NCI-H2196 treated with DMSO at 0.1 percent for 48 hours (cell line): ENCODE data around the gene HHAT.

Source experiments
- DNase-seq: peaks from one replicate; lab custom pipeline; 2025; ENCODE audit not compliant: unreplicated experiment; lab: John Stamatoyannopoulos, UW

The HHAT gene

DNA sequence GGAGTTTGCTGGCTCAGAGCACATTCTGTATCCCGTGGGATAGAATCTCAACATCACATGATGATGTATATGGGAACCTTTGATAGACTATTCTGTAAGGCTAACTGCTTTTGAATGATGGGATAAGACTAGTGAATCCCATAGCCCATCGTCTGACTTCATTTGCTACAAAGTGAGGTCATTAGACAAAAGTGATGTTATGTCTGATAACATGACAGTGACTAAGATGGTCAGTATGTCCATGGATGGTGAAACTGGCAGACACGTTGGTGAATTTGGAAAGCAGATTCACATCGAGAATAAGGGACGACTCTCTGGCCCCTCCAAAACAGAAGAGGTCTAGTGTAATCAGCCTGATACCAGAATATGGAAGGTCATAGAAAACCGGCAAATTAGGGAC is 108.4 kb downstream of the HHAT start:
- no peak for DNase-seq

DNA sequence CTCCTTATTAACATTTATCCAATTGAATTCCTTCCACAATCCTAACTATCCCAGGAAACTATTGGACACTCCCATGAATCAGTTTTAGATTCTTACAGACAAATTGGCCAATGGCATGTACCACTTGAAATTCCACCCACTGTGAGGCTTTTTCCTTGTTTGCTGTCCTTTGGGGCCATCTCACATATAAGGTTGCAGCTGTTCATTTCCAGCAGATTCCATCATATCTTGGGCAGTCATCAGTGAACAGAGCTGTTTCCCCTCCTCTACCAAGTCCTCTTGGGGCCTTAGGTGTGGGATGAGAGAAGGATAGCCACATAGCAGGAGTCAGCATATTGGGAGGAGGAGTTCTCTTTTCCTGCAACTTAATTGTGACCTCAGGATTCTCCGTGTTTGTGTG is 109.1 kb downstream of the HHAT start:
- no peak for DNase-seq

DNA sequence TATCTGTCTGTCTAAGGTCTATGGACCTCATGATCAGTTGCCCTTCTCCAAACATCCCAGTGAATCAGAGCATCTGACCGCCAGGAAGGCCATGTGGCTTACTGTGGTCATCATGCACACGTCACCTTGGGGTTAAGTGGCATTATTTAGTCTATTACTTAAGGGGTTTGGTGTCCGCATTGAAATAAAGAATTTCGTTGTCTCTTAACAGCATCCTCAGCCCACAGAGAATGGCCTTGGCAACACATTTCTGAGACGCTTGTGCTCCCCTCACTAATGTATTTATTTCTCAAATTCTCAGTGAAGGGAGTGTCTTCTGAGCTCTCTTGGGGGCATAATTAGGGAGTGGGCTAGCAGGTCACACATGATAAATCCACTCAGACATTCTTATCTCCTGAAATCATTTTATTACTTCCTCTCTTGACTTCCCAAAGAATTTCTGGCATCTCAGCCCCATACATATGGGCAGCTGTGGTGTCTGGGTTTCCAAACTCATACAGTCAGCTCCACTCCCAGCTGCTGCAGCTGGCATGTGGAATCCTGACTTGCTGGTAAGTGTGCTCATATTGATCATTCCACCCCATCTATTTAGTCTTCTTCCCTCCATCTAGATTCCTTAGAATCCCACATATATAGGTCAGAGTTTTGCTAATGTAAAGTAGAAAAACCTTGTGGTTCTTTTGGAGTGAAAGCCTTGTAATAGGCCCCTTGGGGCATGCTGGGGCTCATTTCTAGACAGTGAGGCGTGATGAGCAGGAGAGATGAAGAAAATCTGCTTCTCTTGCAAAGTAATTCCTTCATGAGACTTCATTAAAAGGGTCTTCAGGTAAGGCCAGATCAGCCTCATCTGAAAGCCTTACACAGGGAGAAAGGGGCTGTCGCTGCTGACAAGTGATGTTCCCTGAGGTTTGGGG is 110.5 kb downstream of the HHAT start:
- DNase-seq, result no peak

DNA sequence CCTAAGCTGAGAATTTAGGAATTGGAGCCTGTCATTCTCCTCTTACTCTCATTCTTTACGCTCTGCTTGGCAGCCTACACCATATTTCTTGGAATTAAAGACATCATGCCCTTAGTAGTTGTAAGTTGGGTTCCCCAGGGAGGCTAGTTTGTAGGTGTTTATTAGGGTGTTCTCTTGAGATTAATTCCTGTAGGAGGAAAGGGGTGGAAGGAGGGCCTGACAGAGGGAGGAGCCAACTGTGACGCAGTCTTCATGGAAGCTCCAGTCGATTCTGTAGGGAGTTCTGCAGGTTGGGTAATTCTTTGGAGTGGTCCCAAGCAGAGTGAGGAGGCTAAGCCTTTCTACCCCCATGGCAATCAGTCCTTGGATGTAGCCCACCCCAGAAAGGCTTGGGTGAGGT is 111.4 kb downstream of the HHAT start:
- DNase-seq, result no peak

DNA sequence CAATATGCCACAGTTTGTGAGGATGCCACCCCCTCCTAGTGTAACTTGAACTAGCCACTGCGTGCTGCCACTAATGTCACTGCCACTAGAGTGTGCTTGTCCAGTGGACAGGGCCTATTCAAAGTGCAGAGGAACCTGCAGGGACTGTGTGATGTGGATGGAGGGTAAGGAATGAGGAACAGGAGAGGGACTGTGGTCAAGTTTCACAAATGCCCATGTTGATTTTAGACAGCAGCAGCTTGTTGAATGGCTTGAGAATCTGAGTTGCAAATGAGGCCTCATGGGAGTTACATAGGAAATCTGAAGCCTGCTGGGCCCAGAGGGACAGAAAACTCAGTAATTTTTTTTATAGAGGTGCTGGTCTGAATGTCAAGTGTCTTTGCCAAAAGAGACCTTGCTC is 112.3 kb downstream of the HHAT start:
- DNase-seq, result no peak

DNA sequence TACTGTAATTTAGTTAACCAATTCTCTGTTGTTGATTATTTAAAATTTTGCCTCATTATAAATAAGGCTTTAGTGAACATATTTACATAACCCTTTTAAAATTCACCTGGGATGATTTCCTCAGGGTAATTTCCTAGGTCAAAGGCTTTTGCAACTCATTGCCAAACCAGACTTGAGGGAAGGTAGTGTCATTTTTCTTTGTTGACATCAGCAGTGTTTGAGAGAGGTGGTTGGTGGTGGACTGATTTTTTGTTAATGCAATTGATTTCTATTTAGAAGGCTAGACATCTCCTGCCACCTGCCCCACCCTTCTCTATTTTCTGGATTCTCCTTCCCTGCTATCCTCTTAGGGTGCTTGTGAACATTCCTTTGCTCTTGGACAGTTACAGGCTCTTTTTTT is 116.8 kb downstream of the HHAT start:
- no peak for DNase-seq

DNA sequence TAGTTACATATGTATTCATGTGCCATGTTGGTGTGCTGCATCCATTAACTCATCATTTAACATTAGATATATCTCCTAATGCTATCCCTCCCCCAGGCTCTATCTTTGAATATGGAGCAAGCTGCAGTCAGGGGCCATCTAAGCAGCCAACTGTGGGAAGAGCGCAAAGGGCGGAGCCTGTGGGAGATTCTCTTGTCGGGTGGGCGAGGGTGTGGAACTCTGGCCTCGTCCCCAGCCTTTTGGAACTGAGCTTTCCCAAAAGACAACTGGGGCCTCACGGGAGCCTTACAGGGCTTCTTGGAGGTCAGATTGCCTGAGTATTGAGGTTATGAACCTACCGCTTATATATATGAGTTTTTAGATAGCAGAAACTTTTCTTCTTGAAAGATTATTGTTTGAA is 117.2 kb downstream of the HHAT start:
- DNase-seq, result no peak

DNA sequence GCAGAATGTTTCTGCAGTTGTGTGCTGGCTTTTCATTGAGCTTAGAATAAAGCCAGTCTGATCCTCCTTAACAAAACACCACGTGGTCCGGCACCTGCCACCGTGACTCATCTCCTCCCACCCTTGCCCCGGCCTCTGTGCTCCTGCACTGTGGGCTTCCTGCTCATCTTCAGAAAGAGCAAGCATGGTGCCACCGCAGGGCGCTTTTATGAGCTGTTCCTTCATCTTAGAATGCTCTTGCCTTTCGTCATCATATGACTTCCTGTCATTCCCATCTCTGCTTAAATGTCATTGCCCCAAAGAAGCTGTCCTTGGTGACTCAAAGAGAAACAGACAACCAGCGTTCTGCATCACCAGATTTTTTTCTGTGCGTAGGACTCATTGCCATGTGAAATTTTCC is 117.8 kb downstream of the HHAT start:
- no peak for DNase-seq

DNA sequence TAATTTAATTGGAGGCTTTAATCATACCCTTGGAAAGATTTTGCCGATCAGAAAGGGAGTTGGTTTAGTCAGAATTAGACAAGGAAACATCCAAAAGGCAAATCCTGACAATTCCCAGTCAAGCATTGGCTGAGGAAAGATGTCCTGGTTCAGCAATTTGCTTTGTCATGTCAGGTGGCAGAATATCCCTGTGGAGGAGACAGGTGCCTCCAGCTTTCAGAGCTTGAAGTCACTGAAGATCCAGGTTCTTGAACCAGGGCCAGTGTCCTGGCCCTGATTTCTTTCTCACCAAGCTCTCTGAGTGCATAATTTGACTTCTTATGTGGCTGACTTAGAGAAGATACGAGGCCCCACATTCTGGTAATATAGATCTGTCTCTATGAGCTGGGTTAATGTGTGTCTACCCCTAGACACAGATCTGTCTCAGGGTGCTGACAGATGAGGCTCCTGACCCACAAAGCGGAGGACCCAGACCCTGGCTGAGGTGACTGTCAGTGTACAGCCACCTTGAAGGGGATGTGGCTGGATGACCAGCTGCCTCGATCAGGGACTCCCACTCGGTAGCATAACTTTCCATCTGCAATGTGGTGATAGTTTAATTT is 118.9 kb downstream of the HHAT start:
- DNase-seq, result no peak

DNA sequence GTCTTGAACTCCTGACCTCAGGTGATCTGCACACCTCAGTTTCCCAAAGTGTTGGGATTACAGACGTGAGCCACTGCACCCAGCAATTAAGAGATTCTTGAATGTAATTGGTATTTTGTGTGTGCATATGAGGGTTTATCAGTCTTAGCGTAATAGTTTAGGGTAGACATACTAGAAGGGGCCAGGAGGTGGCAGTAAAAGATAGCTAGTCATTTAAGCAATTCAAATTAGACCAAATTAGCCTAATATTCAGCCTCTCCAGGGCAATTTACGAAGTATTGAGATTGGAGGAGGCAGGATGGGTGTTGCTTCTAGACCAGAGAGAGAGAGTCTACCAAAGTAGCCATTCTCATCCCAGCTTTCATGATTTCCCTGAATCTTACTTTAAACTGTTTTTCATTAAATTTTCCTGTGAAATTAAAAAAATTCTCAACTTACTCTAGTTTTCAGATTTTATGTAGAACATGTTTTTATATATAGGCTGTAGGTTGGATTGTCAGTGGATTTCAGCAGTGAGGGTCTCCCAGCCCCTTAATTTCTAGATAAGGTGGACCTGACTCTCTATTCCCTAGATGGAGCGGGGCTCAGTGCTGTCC is 119.7 kb downstream of the HHAT start:
- DNase-seq, result peak; percentile 25

DNA sequence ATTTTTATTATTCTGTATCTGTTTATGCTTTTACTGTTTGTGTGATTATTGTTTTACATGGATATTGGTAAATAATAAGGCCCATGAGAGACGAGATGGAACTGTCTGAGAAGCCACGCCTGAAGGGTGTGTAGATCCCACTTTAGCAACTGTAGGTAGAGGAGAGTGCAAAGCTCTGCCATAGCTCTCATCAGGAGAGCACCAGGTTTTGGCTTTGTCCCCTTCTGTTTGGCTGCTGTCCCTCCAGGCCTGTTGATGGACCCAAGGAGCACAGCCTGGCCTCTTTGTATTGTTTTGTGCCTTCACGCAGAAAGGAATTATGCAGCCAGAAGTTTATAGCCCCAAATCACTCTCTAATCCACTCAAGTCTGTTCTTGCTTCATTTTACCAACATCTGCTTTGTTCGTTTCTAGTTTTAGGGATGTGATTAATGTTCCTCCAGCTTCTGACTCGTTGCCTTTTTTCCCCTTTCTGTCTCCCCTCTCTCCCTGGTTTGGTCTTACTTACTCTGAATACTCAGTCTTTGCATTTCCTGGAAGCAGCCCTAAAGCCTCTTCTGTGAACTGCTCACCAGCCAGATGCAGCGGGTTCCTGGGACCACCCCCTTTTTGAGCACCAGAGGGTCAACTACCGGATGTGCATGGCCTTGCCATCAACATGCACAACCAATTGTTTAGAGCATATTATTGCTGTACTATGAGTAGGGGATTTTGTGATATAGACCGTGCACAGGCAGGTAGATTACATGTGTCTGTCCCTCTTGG is 127.3 kb downstream of the HHAT start:
- no peak for DNase-seq

DNA sequence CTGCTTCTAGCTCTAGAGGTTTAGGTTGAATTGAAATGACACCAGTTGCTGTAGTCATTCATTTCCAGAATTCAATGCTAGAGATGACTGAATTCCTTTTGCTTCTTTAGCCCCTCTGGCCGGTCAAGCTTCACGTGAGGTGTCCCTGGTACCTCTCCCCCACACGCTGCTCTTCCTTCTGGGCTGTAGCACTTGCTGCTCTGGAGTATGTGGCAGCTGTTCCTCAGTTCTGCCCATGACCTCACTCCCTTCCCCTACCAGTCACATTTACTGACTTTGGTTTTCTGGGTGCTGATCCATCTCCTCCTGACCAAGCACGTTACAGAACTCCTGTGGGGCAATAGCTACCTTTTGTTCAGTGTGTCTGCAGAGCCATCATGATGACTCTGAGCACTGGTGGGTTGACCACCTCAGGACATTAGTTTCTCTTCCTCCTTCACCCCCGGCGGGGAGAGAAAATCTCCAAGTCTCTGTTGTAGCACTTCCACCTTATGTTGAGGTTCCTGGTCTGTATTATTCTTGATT is 128.1 kb downstream of the HHAT start:
- no peak for DNase-seq

DNA sequence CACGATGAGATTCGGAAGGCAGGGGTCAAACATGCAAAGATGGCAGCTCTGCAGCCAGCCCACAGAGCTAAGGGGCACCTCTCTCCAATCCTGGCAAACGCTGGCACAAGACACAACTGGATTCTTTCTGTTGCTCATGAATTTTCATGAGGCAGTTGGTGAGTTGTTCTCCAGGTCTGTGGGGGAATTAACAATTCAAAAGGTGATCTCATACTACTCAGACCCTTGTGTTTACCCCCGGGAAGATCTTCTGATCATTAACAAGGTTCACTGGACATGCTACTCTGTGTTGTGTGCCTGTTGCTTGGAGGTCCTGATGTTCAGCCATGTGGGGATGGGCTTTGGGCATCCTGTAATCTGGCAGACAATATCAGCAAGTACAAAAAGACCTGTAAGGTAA is 128.9 kb downstream of the HHAT start:
- DNase-seq, result no peak

DNA sequence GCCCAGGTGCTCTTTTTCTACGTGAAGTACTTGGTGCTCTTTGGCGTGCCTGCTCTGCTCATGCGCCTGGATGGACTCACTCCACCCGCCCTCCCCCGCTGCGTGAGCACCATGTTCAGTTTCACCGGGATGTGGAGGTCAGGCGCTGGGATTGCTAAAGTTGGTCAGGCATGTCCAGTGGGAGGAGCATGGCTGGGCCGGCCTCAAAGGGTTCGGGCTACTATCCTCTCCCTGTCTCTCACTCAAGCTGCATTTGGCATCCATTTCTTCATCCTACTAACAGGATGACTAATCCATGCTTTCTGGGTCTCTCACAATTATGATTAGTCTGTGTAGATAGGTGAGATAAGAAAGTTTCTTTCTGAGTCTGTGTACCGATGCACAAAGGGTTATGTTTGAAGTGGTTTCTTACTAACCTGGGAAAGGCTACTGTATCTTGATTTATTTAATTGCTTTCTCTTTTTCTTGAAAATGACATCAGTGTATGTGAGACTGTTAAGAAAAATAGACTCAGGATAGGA is 135.9 kb downstream of the HHAT start:
- peak; percentile 95 for DNase-seq

DNA sequence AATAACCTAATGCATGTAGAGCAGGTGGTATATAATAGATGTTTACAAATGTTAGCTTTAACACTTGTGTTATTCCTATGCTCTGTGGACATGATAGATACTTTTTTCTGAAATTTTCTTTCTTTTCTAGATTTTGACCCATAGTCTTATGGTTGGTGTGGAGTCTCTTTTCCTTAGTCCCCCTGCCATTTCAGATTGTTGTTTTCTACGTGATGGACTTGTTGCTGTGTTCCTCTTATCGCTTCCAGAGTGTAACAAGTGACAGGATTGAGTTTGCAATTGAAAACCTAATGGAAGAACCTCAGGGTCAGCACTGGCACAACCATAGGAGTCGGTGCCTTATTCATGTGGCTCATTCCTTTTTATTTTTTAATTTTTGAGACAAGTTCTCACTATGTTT is 136.4 kb downstream of the HHAT start:
- DNase-seq, result no peak

DNA sequence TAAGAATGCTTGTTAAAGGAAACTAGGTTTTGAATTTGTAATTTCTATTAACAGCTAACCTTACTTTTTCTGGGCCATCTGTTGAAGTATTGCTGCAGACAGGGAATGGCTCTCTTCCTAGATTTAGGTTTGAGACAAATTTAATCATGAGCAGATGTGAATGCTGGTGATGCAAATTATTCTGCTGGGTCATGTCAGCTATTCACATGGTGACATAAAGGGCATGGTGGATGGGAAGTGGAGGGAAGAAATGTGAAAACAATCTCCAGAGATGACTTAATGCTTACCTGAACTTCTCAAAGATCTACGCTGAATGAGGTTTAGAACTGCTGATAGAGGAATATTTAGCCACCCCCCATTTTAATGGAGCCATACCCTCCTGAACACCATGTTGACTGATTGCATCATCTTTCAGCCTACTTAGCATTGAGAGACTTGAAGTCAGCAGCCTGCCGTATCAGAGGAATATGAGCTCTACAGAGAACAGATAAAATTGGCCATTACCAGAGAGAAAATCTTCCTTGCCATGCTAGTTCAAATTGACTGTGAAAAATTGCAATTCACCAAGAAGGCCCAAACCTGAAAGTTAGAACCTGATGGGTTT is 138.8 kb downstream of the HHAT start:
- DNase-seq, result no peak

DNA sequence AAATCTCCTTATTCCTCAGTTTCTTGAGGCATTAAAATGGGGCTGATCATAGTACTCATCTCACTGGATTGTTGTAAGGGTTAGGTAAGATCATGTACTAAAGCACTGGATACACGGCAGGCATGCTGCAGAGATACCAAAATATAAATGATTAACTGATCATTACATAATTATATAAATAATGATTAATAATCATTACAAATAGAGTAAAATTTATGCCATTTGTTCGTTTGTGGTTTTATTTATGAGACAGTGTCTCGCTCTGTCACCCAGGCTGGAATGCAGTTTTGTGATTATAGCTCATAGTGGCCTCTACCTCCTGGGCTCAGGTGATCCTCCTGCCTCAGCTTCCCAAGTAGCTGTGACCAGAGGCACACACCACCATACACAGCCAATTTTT is 140.7 kb downstream of the HHAT start:
- no peak for DNase-seq

DNA sequence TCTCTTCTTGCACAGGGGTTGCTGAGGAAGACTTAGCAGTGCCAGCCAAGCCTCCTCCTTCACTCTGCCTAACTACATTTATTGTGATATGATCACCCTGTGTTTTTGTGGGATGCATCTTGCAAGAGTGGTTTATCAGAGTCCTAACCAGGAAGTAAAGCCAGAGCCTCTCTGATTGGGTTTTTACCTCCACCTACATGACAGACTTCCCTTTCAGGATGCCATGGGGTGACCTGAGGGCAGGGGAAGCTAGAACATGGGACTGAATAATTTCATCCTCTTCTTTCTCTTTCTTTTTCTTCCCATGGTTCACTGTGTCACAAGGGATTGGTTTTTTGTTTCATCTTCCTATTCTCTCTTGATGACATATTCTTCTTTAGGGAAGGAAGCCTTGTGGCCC is 146.6 kb downstream of the HHAT start:
- no peak for DNase-seq

DNA sequence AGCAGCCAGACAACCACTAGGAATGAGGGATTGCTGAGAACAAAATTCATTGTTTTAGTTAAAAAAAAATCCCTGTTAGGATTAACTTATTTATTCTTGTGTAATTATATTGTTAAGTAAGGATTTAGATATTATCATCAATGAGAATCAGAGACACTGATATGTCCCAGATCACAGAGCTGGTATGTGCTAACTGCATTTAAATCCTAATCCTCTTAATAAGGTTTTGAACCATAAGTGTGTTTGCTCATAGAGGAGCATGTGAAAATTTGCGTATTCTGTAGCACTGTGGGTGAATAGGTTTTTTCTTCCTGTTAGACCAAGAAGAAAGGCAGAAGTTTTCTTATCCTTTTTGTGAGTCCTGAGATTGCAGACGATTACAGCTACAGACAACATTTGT is 147.1 kb downstream of the HHAT start:
- no peak for DNase-seq

DNA sequence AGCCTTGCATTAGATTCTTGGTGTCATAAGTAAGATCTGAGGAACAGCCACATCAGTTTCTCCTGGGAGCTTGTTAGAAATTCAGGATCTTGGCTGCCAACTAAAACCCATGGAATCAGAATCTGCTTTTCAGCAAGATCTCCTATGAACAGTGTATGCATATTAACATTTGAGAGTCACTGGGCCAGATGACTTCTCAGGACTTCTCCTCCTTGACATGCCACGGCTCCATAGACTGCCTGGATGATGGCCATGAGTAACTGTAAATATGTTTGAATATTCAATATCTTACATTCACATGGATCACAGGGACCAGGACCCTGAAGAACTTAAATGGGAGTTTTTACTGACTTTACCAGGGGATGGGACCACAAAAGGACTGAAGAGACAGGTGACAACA is 148.0 kb downstream of the HHAT start:
- DNase-seq, result no peak
